ENCODE results near the gene NDUFAF4. TPM values are rescaled to one million over a fixed set of nuclear protein-coding genes. Genes with fewer than 3 reads are reported as not detected.
A peak's percentile ranks its signal among the peaks of the same experiment; 100 is the strongest.

The NDUFAF4 gene
- total RNA-seq, 6 experiments from 2014 or later: 30.2 to 41.5 (median 34.6) TPM

GRCh38 chr6:96899451-96899998, 1.8 kb upstream of the NDUFAF4 start:
- H3K4me1 Mint-ChIP-seq (ENCODE audit: low read depth): peaks cover 27% of the 10 kb centered on the region
- DNase-seq: no peak
- no peak overlapping the region for H3K4me3 Mint-ChIP-seq
- no peaks in the 10 kb centered on the region for H3K9me3 Mint-ChIP-seq
- no peak overlapping the region for H3K27ac Mint-ChIP-seq
- H3K27me3 Mint-ChIP-seq (ENCODE audit: insufficient read depth): peaks cover 4% of the 10 kb centered on the region; the same call in 1 of the 2 replicates
- TF ChIP-seq, protein P1, sequence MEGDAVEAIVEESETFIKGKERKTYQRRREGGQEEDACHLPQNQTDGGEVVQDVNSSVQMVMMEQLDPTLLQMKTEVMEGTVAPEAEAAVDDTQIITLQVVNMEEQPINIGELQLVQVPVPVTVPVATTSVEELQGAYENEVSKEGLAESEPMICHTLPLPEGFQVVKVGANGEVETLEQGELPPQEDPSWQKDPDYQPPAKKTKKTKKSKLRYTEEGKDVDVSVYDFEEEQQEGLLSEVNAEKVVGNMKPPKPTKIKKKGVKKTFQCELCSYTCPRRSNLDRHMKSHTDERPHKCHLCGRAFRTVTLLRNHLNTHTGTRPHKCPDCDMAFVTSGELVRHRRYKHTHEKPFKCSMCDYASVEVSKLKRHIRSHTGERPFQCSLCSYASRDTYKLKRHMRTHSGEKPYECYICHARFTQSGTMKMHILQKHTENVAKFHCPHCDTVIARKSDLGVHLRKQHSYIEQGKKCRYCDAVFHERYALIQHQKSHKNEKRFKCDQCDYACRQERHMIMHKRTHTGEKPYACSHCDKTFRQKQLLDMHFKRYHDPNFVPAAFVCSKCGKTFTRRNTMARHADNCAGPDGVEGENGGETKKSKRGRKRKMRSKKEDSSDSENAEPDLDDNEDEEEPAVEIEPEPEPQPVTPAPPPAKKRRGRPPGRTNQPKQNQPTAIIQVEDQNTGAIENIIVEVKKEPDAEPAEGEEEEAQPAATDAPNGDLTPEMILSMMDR (IDR thresholded peaks at IDR 0.05): 0 out of 2 replicates have a peak, but pooled peaks have one; percentile 23
- H3K36me3 Mint-ChIP-seq (ENCODE audit: low read depth): peaks cover 4% of the 10 kb centered on the region

DNA sequence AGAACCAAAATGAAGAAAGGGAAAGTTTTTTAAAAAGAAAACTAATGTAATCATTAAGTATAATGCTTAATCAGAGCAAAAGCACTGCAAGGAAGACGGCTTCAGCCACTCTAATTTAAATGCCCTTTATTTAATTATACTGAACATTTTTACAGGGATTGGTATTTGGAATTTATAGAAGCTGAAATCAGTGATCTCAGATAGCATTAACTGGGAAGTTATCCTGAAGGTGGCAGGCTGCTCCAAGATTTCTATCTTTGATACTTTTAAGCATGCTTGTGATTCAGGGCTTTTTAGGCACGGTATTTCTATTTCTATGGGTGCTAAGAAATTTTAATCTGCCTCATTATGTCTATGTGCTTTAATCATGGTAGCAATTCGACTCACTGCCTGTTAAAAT, 1.3 kb upstream of the NDUFAF4 start:
- H3K4me1 Mint-ChIP-seq (ENCODE audit: low read depth): peaks cover 27% of the 10 kb centered on the region
- no peaks in the 10 kb centered on the region for H3K9me3 Mint-ChIP-seq
- H3K36me3 Mint-ChIP-seq (ENCODE audit: low read depth): peaks cover 4% of the 10 kb centered on the region
- TF ChIP-seq, protein P1 (IDR thresholded peaks at IDR 0.05): peak; percentile 76
- peaks cover 4% of the 10 kb centered on the region; the same call in 1 of the 2 replicates for H3K27me3 Mint-ChIP-seq (ENCODE audit: insufficient read depth)
- peak overlapping the region; percentile 90 for H3K27ac Mint-ChIP-seq
- peak; percentile 37 for DNase-seq
- peak overlapping the region; percentile 88 for H3K4me3 Mint-ChIP-seq

DNA sequence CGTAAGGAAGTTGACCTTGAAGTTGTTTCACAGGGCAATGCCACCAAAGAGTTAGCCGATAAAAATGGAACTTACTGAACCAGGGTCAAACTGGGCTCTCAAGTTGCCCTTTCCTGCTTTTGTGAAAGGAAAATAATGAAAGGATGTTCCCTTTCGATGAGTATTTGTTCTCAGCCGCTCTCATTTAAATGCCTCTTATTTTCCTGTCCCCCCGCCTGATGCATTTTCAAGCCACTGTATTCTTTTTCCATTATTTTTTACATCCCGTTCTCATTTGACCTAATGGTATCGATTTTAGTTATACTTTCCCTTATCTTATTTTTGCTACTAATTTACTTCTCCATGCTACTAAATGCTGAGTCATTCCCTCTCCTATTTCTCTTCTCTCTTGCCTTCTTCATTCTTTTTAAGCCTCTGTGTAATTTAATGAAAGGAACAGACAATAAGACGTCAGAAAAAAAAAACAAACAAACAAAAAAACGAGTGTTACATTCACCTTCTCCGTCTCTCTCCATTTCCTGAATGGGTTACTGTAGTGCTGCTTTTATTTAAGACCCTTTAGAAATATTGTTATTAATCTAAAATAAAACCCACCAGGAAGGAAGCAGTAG, 655 bp upstream of the NDUFAF4 start:
- peaks cover 4% of the 10 kb centered on the region for H3K36me3 Mint-ChIP-seq (ENCODE audit: low read depth)
- peak overlapping the region; percentile 90 for H3K27ac Mint-ChIP-seq
- TF ChIP-seq, protein P1 (IDR thresholded peaks at IDR 0.05): no peak
- peaks cover 27% of the 10 kb centered on the region for H3K4me1 Mint-ChIP-seq (ENCODE audit: low read depth)
- H3K27me3 Mint-ChIP-seq (ENCODE audit: insufficient read depth): peaks cover 4% of the 10 kb centered on the region; the same call in 1 of the 2 replicates
- H3K9me3 Mint-ChIP-seq: no peaks in the 10 kb centered on the region
- peak overlapping the region; percentile 88 for H3K4me3 Mint-ChIP-seq
- peak; percentile 5 for DNase-seq

DNA sequence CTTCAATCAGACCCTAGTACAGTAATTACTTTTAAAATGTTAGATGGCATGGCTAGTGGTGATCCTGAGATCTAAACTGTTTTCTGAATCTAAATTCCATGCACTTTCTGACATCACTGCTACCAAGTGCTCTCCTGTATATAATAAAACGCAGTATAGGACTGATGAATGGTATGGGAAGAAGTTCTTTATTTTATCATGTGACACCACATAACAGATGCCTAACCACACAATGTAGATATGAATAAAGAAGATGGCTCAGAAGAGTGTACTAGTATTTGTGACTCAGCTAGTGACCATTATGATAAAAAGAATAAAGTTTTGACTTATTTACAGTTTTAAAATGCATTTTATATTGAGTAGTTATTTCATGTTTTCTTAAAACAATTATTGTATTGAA, 8.5 kb downstream of the NDUFAF4 start:
- Mint-ChIP-seq H3K27me3 (ENCODE audit: insufficient read depth) (no peaks in the 10 kb centered on the region; the same call in 1 of the 2 replicates), H3K27ac (no peak overlapping the region), H3K9me3 (no peaks in the 10 kb centered on the region), H3K4me3 (no peak overlapping the region), H3K36me3 (ENCODE audit: low read depth) (peaks cover 4% of the 10 kb centered on the region; the same call in 1 of the 2 replicates), H3K4me1 (ENCODE audit: low read depth) (no peaks in the 10 kb centered on the region)
- DNase-seq: no peak
- TF ChIP-seq, protein P1 (IDR thresholded peaks at IDR 0.05): no peak

GRCh38 chr6:96888745-96889144, 8.9 kb downstream of the NDUFAF4 start:
- Mint-ChIP-seq H3K4me3 (no peak overlapping the region), H3K27ac (no peak overlapping the region), H3K36me3 (ENCODE audit: low read depth) (peaks cover 4% of the 10 kb centered on the region; the same call in 1 of the 2 replicates), H3K4me1 (ENCODE audit: low read depth) (no peaks in the 10 kb centered on the region), H3K9me3 (no peaks in the 10 kb centered on the region), H3K27me3 (ENCODE audit: insufficient read depth) (peaks cover 3% of the 10 kb centered on the region; the same call in 1 of the 2 replicates)
- TF ChIP-seq, protein P1 (IDR thresholded peaks at IDR 0.05): no peak
- DNase-seq: no peak
